ENCODE results near the gene AURKAIP1.

The AURKAIP1 gene

GRCh38 chr1:1326075-1326605 is 48.9 kb downstream of the AURKAIP1 start:
- ChIA-PET POLR2A (interaction anchor here (1.0 to 1.2 kb wide), 2 partner anchors 19 to 49 kb away, joined by 3 read pairs; no protein-coding TSS in a partner anchor), CTCF (no interaction called here)
- no peak for DNase-seq (ENCODE audit: extremely low spot score)
- TF ChIP-seq FOXA1 (IDR thresholded peaks at IDR 0.05), result no peak
- TF ChIP-seq SUZ12 (IDR thresholded peaks at IDR 0.05), result no peak
- no peak for TF ChIP-seq ARNT (IDR thresholded peaks at IDR 0.05)
- no peak for TF ChIP-seq SP1 (IDR thresholded peaks at IDR 0.05)
- TF ChIP-seq CTBP1 (IDR thresholded peaks at IDR 0.05; ENCODE audit: borderline replicate concordance), result no peak
- no peak for TF ChIP-seq LEF1 (IDR thresholded peaks at IDR 0.05; ENCODE audit: borderline replicate concordance)
- TF ChIP-seq ZNF384 (IDR thresholded peaks at IDR 0.05), result no peak
- no peak for TF ChIP-seq ELF4 (IDR thresholded peaks at IDR 0.05)
- TF ChIP-seq PKNOX1 (IDR thresholded peaks at IDR 0.05), result no peak
- no peak for TF ChIP-seq TARDBP (IDR thresholded peaks at IDR 0.05)
- TF ChIP-seq L3MBTL2 (conservative IDR thresholded peaks at IDR 0.05), result no peak
- TF ChIP-seq BHLHE40 (IDR thresholded peaks at IDR 0.05; ENCODE audit: borderline replicate concordance), result no peak
- no peak for TF ChIP-seq NFRKB (IDR thresholded peaks at IDR 0.05)
- no peak for TF ChIP-seq FOXK2 (IDR thresholded peaks at IDR 0.05)
- no peak for TF ChIP-seq FOXM1 (IDR thresholded peaks at IDR 0.05; ENCODE audit: borderline replicate concordance)
- TF ChIP-seq HDGF (IDR thresholded peaks at IDR 0.05; ENCODE audit: borderline replicate concordance), result no peak

- TF ChIP-seq ZNF384 (IDR thresholded peaks at IDR 0.05) (no peak), ARNT (IDR thresholded peaks at IDR 0.05) (no peak), CTBP1 (IDR thresholded peaks at IDR 0.05; ENCODE audit: borderline replicate concordance) (no peak), LEF1 (IDR thresholded peaks at IDR 0.05; ENCODE audit: borderline replicate concordance) (no peak), NFRKB (IDR thresholded peaks at IDR 0.05) (no peak), FOXA1 (IDR thresholded peaks at IDR 0.05) (no peak), SUZ12 (IDR thresholded peaks at IDR 0.05) (no peak), SP1 (IDR thresholded peaks at IDR 0.05) (no peak), FOXM1 (IDR thresholded peaks at IDR 0.05; ENCODE audit: borderline replicate concordance) (no peak), FOXK2 (IDR thresholded peaks at IDR 0.05) (no peak), PKNOX1 (IDR thresholded peaks at IDR 0.05) (no peak), BHLHE40 (IDR thresholded peaks at IDR 0.05; ENCODE audit: borderline replicate concordance) (no peak), TARDBP (IDR thresholded peaks at IDR 0.05) (no peak), HDGF (IDR thresholded peaks at IDR 0.05; ENCODE audit: borderline replicate concordance) (no peak), L3MBTL2 (conservative IDR thresholded peaks at IDR 0.05) (no peak), ELF4 (IDR thresholded peaks at IDR 0.05) (no peak)
- DNase-seq (ENCODE audit: extremely low spot score), result no peak
- ChIA-PET POLR2A (interaction anchor here (1.0 to 1.2 kb wide), 2 partner anchors 18 to 50 kb away, joined by 3 read pairs; no protein-coding TSS in a partner anchor), CTCF (no interaction called here)
These were observed 49.5 kb downstream of the AURKAIP1 start for GRCh38 chr1:1325288-1326074.

- TF ChIP-seq FOXA1 (IDR thresholded peaks at IDR 0.05) (no peak), TARDBP (IDR thresholded peaks at IDR 0.05) (no peak), L3MBTL2 (conservative IDR thresholded peaks at IDR 0.05) (peak; percentile 75), ARNT (IDR thresholded peaks at IDR 0.05) (no peak)
- peak; percentile 99 for DNase-seq (ENCODE audit: extremely low spot score)
- CTCF ChIA-PET, result no interaction called here
- POLR2A ChIA-PET, result interaction anchor here (1.2 kb wide), 1 partner anchor 51 kb away, joined by 3 read pairs; no protein-coding TSS in a partner anchor
These were observed 50.3 kb downstream of the AURKAIP1 start, which contains the start of the genes CPTP and INTS11 for GRCh38 chr1:1324524-1325287. CPTP (plus strand) TSS chr1:1324802; CDS start chr1:1326911, 2,109 bp downstream. INTS11 (minus strand) TSS chr1:1324660; CDS start chr1:1324608, 52 bp downstream.

- ChIA-PET CTCF (no interaction called here), POLR2A (no interaction called here)
- no peak for TF ChIP-seq PKNOX1 (IDR thresholded peaks at IDR 0.05)
- no peak for TF ChIP-seq ARNT (IDR thresholded peaks at IDR 0.05)
- no peak for TF ChIP-seq L3MBTL2 (conservative IDR thresholded peaks at IDR 0.05)
- TF ChIP-seq FOXM1 (IDR thresholded peaks at IDR 0.05; ENCODE audit: borderline replicate concordance), result no peak
- TF ChIP-seq NFRKB (IDR thresholded peaks at IDR 0.05), result no peak
- DNase-seq (ENCODE audit: extremely low spot score), result no peak
These were observed 50.9 kb downstream of the AURKAIP1 start for GRCh38 chr1:1324084-1324523.

Data from HEK293T (cell line).